Stimulated activated CD8-positive, alpha-beta memory T cell treated with anti-CD3 and anti-CD28 coated beads, Interleukin-4, amount 100 ng/mL, for 4 hours (primary cell): ENCODE data around the gene NTN5.
"Not testable (repeated sequence)": the region's sequence is repeated elsewhere in the genome, so short reads cannot be mapped to it uniquely, and the experiment has no call there.

ENCODE experiments used
- DNase-seq, 2 donors: peaks; one replicate each; pipeline ENCODE4 v3.0.0-alpha.2; 2020; ENCODE audit warnings: low read depth in 2 of 2, low spot score in 1 of 2

NTN5 gene, protein sequence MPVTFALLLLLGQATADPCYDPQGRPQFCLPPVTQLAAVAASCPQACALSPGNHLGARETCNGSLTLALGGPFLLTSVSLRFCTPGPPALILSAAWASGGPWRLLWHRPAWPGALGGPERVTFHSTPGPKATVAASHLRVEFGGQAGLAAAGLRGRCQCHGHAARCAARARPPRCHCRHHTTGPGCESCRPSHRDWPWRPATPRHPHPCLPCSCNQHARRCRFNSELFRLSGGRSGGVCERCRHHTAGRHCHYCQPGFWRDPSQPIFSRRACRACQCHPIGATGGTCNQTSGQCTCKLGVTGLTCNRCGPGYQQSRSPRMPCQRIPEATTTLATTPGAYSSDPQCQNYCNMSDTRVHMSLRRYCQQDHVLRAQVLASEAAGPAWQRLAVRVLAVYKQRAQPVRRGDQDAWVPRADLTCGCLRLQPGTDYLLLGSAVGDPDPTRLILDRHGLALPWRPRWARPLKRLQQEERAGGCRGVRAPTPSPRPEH

DNA sequence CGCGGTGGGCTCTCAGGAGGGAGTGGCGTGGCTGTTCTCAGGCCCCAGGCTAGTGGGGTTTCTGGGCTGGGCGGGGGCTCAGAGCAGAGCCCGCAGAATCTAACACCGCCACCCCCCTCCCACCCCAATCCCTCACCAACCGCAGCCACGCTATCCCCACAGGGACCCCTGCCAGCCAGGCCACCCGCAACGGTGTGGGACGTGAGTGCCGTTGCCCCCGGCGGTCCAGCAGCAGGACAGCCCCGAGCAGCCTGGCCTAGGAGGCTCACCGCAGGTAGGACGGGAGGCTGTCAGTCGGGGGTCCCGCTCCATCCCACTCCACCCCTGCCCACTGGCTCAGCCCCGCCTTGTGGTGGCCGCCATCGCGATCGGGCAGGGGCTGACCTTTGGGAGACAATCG, at the start of gene NTN5:
Gene NTN5 (minus strand): TSS at position 24 of the 400 bp plus-strand sequence. CDS start 2,031 bp downstream, outside the sequence.
- DNase-seq: no peak

DNA sequence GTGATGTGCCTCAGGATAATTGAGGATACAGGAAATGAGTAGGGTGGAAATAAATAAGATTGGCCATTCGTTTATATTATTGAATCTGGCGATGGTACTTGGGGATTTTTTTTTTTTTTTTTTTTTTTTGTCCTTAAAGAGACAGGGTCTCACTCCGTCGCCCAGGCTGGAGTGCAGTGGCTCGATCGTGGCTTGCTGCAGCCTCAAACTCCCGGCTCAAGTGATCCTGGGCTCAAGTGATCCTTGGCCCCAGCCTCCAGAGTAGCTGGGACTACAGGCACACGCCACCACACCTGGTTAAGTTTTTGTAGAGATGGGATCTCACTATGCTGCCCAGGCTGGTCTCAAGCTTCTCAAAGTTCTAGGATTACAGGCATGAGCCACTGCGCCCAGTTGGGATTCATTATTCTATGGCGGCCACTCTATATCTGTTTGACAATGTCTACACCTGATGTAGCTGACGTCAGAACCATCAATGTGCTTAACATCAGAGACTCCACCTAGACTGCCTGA, 49.4 kb upstream of the NTN5 start:
- DNase-seq: no peak

DNA sequence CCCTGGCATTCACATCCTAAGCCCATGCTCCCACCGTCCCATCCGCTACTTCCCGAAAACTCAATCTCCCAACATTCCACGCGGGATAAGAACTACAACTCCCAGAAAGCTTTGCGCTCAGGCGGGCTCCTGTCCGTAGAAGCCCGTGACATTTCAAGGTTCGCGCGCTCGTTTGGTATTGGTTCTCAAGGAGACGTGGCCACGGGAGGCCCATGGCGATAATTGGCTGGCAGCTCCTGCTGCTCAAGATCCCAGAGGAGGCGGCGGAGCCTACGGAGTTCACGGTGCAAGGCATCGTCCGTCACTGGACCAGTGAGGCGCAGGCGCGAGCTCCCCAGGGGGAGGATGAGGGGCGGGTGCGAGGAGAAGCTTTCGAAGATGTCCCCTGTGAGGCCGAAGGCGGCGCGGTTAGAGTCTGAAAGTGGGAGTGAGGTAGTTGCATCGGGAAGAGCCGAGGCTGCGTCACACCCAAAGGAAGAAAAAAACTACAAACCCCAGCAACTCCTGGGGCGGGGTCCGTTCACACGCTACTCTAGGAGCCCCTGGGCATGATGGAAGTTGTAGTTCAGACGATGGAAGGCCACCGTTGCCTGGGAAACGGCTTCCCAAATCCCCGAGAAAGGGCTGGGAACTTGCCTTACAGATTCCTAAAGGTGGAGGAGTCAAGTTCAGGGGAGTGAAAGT, 47.9 kb upstream of the NTN5 start:
- DNase-seq: peak; percentile 76 to 79

DNA sequence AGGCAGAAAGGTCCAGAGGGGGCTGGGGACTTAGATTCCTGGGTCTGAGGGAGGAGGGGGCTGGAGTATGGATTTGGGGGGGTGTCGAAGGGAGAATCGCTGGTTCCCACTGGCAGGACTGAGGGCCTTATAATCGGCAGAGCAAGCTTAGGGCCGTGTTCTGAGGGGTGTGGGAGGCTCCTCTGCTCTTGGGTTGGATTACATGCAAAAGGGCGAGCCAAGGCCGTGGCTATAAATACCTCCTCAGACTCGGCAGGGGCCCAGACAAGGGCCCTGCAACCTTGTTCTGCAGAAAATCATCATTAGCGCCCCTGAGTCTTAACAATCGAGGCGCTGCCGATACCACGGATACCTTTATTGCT, 47.4 kb upstream of the NTN5 start:
- DNase-seq: no peak

DNA sequence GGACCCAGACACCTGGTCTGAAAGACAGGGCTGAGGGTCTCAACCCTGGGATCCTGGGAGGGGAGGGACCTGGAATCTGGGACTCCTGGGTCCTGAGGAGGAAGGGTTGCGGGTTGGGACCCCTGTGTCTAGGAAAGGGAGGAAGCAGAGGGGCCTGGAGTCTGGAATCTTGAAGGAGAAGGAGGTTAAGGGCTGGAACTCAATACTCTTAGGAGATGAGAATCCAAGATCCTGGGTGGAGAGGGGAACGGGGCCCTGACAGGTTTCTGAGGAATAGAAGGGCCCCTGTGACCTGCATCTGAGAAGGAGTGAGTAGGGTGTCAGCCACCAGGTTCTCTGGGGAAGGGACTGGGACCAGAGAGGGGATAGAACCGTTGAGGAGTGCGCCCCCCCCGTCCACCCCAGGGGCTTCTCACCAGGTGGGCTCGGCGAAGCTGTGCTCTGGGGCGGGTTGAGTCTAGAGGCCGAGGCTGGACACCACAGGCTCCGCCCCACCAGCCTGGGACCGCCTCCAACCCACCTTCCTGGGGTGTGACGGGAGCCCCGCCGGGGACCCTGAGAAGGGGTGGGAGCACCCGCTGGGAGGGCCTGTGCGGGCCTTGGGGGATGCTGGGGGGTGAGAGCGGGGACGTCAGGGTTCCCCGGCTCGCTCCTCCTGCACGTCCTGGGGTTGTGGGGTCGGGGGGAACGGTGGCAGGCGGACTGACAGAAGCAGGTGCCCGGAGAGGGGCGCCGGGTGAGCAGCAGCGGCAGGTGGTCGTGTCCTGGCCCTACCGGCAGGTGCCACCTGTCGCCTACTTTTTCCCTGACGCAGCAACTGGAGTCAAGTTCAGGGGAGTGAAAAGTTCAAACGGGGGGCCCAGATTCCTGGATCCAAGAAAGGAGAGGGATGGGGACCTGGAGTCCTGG, 46.7 kb upstream of the NTN5 start, which contains the start of gene MAMSTR:
Gene MAMSTR (minus strand): TSS at position 463 of the 909 bp plus-strand sequence. CDS start 694 bp downstream, outside the sequence.
- no peak for DNase-seq

DNA sequence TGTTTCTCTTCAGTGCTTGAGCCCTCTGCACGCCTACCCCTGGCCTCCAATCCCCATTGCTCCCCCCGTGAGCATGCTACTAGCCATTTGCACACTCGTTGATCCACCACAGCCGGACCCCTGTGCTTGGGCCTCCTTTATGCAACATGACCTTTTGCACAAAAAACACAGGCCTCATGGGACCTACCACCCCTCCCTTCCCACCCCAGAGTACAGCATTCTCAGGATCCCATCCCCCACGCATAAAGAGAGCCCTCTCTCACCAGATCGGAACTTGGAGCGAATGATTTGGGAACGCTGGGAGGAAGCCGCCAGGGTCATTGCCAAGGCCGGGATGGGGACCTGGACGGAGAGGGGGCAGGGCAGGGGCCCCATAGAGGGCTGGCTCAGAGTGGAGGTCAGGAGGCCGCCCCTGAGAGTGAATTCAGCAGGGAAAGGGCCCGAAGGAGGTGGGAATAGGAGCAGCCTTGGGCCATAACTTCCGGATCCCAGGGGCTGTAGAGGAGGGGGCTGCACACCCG, 46.0 kb upstream of the NTN5 start:
- DNase-seq: no peak

DNA sequence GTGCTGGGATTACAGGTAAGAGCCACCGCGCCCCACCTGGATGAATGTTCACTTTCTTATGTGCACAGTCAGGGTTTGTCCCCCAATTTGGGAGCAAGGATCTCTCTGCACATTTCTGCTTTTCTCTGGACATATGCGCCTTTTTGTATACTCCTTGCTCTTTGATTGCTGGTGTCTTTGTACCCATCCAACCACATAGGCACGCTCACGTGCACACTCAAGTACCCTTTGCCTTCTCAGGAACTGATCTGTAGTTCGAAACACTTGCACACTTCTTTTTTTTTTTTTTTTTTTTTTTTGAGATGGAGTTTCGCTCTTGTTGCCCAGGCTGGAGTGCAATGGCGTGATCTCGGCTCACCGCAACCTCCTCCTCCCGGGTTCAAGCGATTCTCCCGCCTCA, 45.3 kb upstream of the NTN5 start:
- DNase-seq: not testable (repeated sequence)

DNA sequence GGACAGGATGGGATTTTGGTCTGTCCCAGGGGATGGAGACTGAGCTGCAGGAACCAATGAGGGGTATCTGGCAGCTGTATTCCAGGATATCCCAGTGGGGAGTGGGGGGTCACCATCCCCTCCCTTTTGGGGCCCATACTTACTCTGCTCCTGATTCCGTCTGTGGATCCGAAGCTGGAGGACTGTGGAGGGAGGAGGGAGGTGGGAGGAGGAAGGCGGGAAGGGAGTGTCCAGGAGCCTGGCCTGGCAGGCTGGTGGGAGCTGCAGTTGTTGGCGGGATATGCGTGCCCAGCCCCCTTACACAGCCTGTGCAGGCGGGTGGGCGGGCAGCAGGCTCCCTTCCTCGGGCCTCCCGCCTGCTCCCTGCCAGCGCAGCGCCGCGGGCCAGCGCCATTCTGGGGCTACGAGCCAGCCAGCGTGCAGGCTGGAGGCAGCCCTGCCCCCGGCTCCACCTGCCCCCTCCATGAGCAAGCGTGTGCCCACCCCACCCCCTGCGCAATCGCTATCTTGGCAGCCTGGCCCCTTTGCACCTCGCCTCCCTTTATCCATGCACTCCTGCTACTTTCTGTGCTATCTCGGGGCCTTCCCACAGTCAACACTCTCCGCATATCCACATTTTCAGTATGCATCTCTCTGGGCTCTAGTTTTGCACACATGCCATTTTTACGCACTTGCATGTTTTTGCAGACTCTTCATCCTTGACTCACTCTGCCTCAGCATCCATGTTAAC, 43.9 kb upstream of the NTN5 start:
- DNase-seq: no peak

DNA sequence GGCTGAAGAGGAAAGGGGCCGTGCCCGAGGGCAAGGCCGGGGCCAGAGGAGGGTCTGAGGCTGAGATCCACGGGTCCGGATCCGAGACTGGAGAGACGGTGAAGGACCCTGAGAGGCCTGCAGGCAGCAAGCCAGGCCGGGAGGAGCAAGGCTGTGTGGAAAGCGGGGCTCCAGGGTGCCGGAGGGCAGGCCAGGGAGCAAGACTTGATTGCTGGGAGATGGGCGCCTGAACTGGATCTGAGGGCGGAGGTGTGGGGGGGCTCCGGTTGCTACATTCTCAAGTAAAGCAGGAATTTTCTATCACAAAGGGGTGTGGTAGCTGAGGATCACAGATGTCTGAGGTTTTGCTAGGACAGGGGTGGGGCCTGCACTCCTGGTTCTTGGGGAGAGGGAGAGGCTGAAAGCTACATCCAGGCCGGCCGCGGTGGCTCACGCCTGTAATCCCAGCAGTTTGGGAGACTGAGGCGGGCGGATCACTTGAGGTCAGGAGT, 42.9 kb upstream of the NTN5 start:
- DNase-seq: no peak

DNA sequence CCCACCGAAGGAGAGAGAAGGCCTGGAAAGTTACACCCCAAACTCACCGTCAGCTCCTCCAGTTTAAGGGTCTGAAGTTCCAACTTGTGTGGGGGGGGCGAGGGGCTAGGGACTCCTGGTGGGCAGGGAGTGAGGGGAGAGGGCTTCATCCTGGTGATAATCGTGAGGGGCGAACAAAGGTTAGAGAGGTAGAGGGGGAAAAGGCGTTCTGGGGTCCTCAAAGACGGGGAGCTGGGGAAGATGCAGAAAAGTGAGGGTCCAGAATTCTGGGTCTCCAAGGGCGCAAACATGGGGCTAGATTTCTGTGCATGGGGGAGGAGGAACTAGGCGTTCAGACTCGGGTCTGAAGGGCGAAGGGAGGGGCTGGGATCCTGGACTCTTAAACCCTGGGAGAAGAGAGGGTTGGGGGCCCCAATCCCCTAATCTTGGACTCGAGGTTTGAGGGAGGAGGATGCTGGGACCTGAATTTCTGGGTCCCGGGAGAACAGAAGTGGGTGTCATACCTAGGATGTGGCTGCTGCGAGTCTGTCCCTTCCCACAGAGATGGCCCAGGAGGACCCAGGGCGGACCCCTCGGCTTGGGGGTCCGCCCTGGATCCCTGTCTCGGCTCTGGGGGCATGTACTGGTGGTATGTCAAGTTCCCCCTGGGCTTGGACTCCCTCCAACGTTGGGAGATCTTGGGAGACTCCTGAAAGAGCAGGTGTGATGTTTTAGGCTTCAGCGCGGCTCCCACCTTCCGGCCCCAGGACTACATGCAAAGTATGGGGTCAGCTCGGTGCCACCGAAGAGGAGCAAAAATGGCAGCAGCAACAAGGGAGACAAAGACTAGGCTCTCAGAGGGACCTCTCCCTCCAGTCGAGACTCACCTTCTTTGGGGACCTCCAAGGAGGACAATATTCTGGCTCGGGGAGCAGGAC, 42.2 kb upstream of the NTN5 start:
- DNase-seq: no peak

DNA sequence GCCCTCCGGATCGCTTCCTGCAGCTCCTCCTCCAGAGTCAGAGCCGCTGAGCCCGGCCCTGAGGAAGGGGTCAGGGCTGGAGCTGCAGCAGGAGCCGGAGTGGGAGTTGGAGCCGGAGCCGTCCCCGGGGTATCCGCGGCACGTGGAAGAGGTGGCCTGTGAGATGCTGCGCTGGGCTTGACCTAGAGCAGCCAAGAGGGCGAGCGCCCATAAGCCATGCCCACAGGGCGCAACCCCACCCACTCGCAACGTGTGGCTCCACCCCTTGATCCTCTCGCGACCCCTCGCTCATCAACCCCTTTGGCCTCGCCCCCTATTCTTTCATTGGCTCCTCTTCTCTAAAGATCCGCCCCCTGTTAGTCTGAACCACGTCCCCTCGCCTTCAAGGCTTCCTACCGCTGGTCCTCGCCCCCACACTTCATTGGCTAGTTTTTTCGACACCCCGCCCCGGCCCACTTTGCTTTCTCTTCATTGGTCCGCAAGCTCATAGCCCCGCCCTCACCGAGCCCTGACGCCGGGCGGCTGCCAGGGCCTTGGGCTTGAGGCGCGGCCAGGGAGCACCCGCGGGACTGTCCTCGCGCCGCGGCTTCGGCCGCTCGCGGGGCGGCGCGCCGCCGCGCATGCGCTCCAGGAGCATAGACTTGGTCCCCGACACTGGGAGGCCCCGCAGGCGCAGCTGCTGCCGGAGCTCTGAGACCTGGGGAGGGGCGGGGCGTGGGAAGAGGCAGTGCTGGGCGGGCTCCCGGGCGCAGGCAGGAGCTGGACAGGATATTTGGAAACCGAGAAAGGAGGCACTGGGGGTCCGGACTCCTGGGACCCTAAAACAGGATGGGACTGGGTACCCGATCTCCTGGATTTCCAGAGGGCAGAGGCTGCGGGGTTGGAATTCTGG, 41.3 kb upstream of the NTN5 start:
- DNase-seq: peak; percentile 87 to 96

DNA sequence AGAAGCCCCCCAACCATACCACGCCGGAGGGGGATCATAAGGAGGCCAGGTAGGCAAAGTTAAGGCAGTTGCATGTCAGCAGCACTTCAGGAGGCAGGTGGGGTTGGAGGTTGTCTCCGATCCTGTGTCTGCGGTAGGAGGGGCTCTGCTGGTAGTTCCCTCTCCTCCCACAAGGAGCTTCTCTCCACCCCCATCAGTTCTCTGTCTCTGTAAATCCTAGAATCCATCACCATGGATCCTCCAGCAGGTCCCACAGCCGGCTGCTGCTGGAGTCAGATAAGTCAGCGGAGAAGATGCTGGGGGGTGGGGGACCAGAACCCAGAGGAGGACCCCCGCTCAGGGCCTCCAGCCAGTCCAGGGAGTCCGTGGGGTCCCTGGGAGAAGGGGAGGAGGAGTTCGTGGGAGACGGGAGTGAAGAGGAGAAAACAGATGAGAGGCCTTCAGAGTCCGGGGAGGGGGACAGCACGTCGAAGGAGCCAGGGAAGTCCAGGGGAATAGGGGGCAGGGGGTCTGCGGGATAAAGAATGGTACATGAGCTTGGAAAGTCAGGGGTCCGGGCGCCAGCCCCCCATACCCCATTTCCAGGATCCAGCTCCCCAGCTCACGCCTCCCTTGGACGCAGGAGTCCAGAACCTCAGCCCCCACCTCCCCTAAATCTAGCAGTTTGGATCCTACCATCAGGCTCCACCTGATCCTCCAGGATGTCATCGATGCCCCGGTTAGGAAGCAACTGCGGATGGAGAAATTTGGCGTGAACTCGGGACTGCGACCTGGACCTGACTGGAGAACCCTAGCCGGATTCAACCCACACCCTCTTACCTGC, 40.4 kb upstream of the NTN5 start:
- no peak for DNase-seq

DNA sequence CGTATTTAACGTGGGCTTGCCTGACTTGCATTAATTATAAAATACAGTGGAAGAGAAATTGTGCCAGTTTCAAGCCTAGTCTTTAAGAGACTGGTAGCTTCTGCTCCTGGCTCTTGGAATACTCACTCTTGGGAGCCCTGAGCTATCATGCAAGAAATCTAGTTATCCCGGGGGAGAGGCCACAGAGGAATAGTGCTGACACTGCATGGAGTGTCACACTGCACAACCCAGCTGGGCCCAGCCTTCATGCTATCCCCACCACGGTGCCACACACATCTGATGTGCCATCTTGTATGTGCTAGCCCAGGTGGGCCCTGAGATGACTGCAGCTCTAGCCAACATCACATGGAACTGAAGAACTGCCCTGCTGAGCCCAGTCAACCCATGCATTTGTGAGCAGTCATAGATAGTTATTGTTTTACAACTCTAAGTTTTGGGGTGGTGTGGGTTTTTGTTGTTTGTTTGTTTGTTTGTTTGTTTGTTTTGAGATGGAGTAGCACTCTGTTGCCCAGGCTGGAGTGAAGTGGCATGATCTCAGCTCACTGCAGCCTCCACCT, 38.4 kb upstream of the NTN5 start:
- no peak for DNase-seq

DNA sequence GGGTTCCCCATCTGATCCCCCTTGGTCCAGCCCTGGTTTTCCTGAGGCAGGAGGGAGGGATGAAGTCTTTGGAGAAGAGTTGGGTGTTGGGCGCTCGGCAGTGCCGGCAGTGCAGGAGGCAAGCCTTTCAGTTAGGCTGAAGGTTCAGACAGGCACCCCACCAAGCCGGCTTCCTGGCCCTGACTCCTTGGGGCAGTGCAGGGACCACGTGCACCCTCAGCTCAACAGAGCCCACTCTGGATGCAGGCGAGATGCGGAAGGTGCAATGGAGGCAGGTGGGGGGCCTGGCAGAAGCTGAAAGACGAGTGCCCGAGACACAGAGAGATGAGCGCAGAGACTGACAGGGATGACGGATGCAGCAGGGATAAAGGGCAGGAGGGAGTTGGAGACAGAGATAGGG, 35.7 kb upstream of the NTN5 start:
- no peak for DNase-seq

DNA sequence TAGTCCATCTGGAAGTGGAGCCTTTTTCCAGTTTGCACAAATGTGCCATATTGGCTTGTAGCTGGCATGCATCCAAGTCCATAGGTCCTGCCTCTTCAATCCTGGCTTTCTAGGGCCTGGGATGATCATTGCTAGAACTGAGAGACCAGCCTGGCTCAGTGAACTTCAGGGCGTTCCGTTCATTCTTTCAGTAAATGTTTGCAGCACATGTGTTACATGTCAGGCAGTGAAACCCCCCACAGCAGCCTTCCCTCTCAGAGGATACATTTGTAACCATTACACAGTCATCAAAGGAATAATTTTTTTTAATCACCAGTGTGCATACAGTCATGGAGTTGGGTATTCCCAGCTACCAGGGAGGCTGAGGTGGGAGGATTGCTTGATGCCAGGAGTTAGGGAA, 32.6 kb upstream of the NTN5 start:
- DNase-seq: no peak

DNA sequence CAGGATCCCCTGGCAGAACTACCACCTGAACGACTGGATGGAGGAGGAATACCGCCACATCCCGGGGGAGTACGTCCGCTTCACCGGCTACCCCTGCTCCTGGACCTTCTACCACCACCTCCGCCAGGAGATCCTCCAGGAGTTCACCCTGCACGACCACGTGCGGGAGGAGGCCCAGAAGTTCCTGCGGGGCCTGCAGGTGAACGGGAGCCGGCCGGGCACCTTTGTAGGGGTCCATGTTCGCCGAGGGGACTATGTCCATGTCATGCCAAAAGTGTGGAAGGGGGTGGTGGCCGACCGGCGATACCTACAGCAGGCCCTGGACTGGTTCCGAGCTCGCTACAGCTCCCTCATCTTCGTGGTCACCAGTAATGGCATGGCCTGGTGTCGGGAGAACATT, 30.5 kb upstream of the NTN5 start:
- no peak for DNase-seq

DNA sequence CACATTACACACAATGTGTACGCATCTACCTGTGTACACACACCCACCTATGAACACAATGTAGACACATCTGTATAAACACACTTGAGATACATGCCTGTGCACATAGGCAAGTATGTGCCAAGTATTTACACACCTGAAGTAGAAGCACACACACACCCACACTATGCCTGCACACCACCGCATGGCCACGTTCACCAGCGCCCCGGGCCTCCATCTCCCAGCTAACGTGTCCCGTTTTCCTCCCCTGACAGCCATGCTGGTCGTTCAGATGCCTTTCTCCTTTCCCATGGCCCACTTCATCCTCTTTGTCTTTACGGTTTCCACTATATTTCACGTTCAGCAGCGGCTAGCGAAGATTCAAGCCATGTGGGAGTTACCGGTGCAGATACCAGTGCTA, 29.9 kb upstream of the NTN5 start:
- DNase-seq: no peak
